GM12878 (cell line): ENCODE data around the gene ARHGAP26. TPM values are rescaled to one million over a fixed set of nuclear protein-coding genes. Genes with fewer than 3 reads are reported as not detected.

Source experiments
- BCL3 ChIP-seq: IDR thresholded peaks from 2 replicates; pipeline ENCODE4 v1.6.1; 2011; ENCODE audit warnings: borderline replicate concordance, low read depth, mild to moderate bottlenecking, moderate library complexity, low read length; ENCODE audit not compliant: insufficient read depth, poor library complexity, severe bottlenecking
- BRCA1 ChIP-seq: IDR thresholded peaks from 2 replicates; pipeline ENCODE4 v1.6.1; 2011; ENCODE audit warnings: low read depth, low read length, improper control_type of control experiment
- CBFB ChIP-seq: IDR thresholded peaks from 2 replicates; pipeline ENCODE4 v1.6.1; 2016; ENCODE audit warnings: antibody characterized with exemption, low read depth
- CEBPB ChIP-seq, 2 experiments: fragments of 150-350 bp in 1 of 2; IDR thresholded peaks; 2 replicates each; pipeline ENCODE4 v1.6.1; 2012 to 2014; ENCODE audit warnings: low read depth in 2 of 2, low read length in 2 of 2, borderline replicate concordance in 1 of 2, inconsistent platforms in 1 of 2
- CHD1 ChIP-seq: IDR thresholded peaks from 2 replicates; pipeline ENCODE4 v1.6.1; 2012; ENCODE audit warnings: low read depth, low read length, improper control_type of control experiment
- ESRRA ChIP-seq: IDR thresholded peaks from 2 replicates; pipeline ENCODE4 v1.6.1; 2012; ENCODE audit warnings: mild to moderate bottlenecking, low read length, improper control_type of control experiment
- ETV6 ChIP-seq, 2 experiments: fragments of 450-650 bp in 1 of 2; IDR thresholded peaks in 1 of 2; conservative IDR thresholded peaks in 1 of 2; 2 replicates each; pipeline ENCODE4 v1.6.1; 2014; ENCODE audit warnings: antibody characterized with exemption in 1 of 2, borderline replicate concordance in 1 of 2, low read depth in 1 of 2, mild to moderate bottlenecking in 1 of 2, moderate library complexity in 1 of 2
- NFYB ChIP-seq: IDR thresholded peaks from 2 replicates; pipeline ENCODE4 v1.6.1; 2011; ENCODE audit warnings: low read depth, mild to moderate bottlenecking, low read length, improper control_type of control experiment, moderate library complexity; ENCODE audit not compliant: insufficient read depth
- NKRF ChIP-seq: fragments of 450-650 bp; conservative IDR thresholded peaks from 2 replicates; pipeline ENCODE4 v1.6.1; 2017; ENCODE audit warnings: mild to moderate bottlenecking, moderate library complexity
- PKNOX1 ChIP-seq: fragments of 450-650 bp; IDR thresholded peaks from 2 replicates; pipeline ENCODE4 v1.6.1; 2016; ENCODE audit warnings: mild to moderate bottlenecking
- PRDM15 ChIP-seq: fragments of 450-650 bp; formaldehyde crosslinking; IDR thresholded peaks from 2 replicates; pipeline ENCODE4 v1.4.0; 2020; ENCODE audit warnings: mild to moderate bottlenecking, moderate library complexity
- RELA ChIP-seq: fragments of 450-650 bp; IDR thresholded peaks from 2 replicates; pipeline ENCODE4 v1.8.0; 2014; ENCODE audit warnings: borderline replicate concordance; ENCODE audit not compliant: partially characterized antibody
- SIN3A ChIP-seq: IDR thresholded peaks from 2 replicates; pipeline ENCODE4 v1.6.1; 2012; ENCODE audit warnings: low read depth, low read length, improper control_type of control experiment
- SMAD1 ChIP-seq: fragments of 450-650 bp; IDR thresholded peaks from 2 replicates; pipeline ENCODE4 v1.6.1; 2018; ENCODE audit warnings: mild to moderate bottlenecking, low read depth; ENCODE audit not compliant: partially characterized antibody
- WRNIP1 ChIP-seq: IDR thresholded peaks from 2 replicates; pipeline ENCODE4 v1.6.1; 2011; ENCODE audit warnings: low read depth, low read length, improper control_type of control experiment, borderline replicate concordance
- ZBED1 ChIP-seq: IDR thresholded peaks from 2 replicates; pipeline ENCODE4 v1.6.1; 2016; ENCODE audit warnings: borderline replicate concordance
- ZBTB11 ChIP-seq: fragments of 450-650 bp; formaldehyde crosslinking; IDR thresholded peaks from 2 replicates; pipeline ENCODE4 v1.5.0; 2022; ENCODE audit warnings: mild to moderate bottlenecking, missing genetic modification characterization
- polyA plus RNA-seq, 11 experiments: library from polyadenylated mRNA; depleted of rRNA in 4 of 11; unstranded in 6 of 11; stranded (reverse) in 5 of 11; fragments of >200 nt; fragmentation: Nextera tagmentation in 4 of 11; fragmentation: Illumina TruSeq in 1 of 11; extraction: Ambion mirVana in 4 of 11; extraction: Trizol in 1 of 11; gene quantifications; 1 replicate in 1 of 11; 2 replicates in 10 of 11; pipeline versions ENCODE4 v1.2.1 to v1.2.3, GENCODE V29; 2011 to 2016; ENCODE audit warnings: inconsistent platforms in 2 of 11, missing spikeins in 2 of 11, low read depth in 1 of 11
- total RNA-seq, 4 experiments: library from RNA; depleted of rRNA in 3 of 4; stranded (reverse); fragments of >200 nt in 3 of 4; fragmentation: Illumina TruSeq in 1 of 4; extraction: Trizol in 1 of 4; gene quantifications; 2 replicates each; pipeline versions ENCODE4 v1.2.1 to v1.2.3, GENCODE V29; 2013 to 2021

The ARHGAP26 gene
- total and polyA plus RNA-seq, 10 of the 15 experiments (the other 5 are each of a cell fraction or from before 2014, with no cell fraction given) = 9.4 to 41.5 (median 19.3) TPM

- TF ChIP-seq PRDM15 = no peak
- no peak for TF ChIP-seq SMAD1
- no peak for TF ChIP-seq ZBTB11
- no peak for TF ChIP-seq BCL3
- TF ChIP-seq NFYB = no peak
- no peak for TF ChIP-seq ESRRA
- no peak for TF ChIP-seq BRCA1
- TF ChIP-seq RELA = no peak
- no peak; a peak in 1 of 4 replicates for TF ChIP-seq CEBPB (IDR thresholded peaks at IDR 0.05; ENCODE audit: borderline replicate concordance in 1 of 2, low read depth in 2 of 2, low read length in 2 of 2)
- TF ChIP-seq PKNOX1 = no peak
- no peak for TF ChIP-seq CHD1
- no peak for TF ChIP-seq NKRF
- TF ChIP-seq WRNIP1 = no peak
- no peak for TF ChIP-seq SIN3A
- no peak for TF ChIP-seq CBFB
- no peak for TF ChIP-seq ETV6 (conservative IDR thresholded peaks at IDR 0.05 in 1 of 2, IDR thresholded peaks at IDR 0.05 in 1 of 2; ENCODE audit: borderline replicate concordance in 1 of 2, low read depth in 1 of 2)
- TF ChIP-seq ZBED1 = no peak
These were observed 285.6 kb downstream of the ARHGAP26 start (continued) for GRCh38 chr5:143055596-143056338.
